Measurements from ENCODE around the gene GOLT1B. TPM values are rescaled to one million over a fixed set of nuclear protein-coding genes. Genes with fewer than 3 reads are reported as not detected.

GOLT1B gene
- total RNA-seq, 1 experiment from 2014 or later = 46.1 TPM

DNA sequence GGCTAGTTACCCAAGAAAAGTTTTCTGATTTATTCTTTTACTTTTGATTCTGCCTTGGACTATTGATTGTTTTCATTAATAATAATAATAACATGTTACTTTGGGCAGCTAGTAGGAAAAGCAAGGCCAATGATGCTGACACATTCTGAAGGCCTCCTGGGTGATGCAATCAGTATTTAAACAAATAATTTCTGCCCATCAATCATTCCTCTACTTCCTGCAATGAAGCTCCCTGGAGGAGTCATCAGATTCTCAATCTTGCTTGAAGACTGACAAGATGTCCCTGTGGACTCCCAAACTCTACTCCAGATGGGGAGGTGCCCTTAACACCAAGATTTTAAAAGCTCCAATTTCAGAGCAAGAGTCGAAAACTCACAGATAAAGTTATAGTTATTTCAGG, 24.5 kb downstream of the GOLT1B start, which contains the start of gene SPX:
Gene SPX (plus strand): TSS at position 244 of the 400 bp plus-strand sequence. CDS start 177 bp downstream, outside the sequence.
- no peak within 1 kb of the TSS for H3T11ph ChIP-seq (ENCODE audit: low read length)
- no peak within 1 kb of the TSS for H4K91ac ChIP-seq (ENCODE audit: insufficient read length, low read depth, low read length)
- Mint-ChIP-seq H3K27ac (no peak within 1 kb of the TSS), H3K9me3 (peaks cover 0 to 4% of the 10 kb centered on the region in 2 experiments; a peak in 1 of 5 replicates), H3K4me3 (peak within 1 kb of the TSS; percentile 62 to 86), H3K27me3 (ENCODE audit: low read depth) (peaks cover 58% of the 10 kb centered on the region), H3K4me1 (peaks cover 5 to 12% of the 10 kb centered on the region in 2 experiments), H3K36me3 (ENCODE audit: insufficient read depth in 1 of 3, low read depth in 3 of 3) (no peaks in the 10 kb centered on the region; a peak in 1 of 7 replicates)
- H3K56ac ChIP-seq (ENCODE audit: insufficient read length, low read depth, low read length) = no peak within 1 kb of the TSS
- no peaks in the 10 kb centered on the region for H3K9me3 ChIP-seq (ENCODE audit: control insufficient read depth, low read depth, low read length)
- H3K79me2 ChIP-seq (ENCODE audit: insufficient read depth, low read length) = no peaks in the 10 kb centered on the region
- no peak within 1 kb of the TSS for H3K4ac ChIP-seq (ENCODE audit: low read depth, low read length)
- H3K27me3 ChIP-seq (ENCODE audit: insufficient read depth, low read length) = peaks cover 5% of the 10 kb centered on the region; the same call in 1 of the 2 replicates
- no peak within 1 kb of the TSS for H2AFZ ChIP-seq (ENCODE audit: low read length)
- no peak within 1 kb of the TSS for H3K23ac ChIP-seq (ENCODE audit: insufficient read length, low read depth, low read length)
- H4K8ac ChIP-seq (replicated peaks; ENCODE audit: insufficient read length, low read depth, low read length) = no peak within 1 kb of the TSS
- H3K18ac ChIP-seq (ENCODE audit: insufficient read length, low read depth, low read length) = no peak within 1 kb of the TSS
- H4K20me1 ChIP-seq (ENCODE audit: control insufficient read depth, insufficient read depth, insufficient read length) = no peaks in the 10 kb centered on the region
- no peak within 1 kb of the TSS for H2BK20ac ChIP-seq (ENCODE audit: low read depth, low read length, poor library complexity, severe bottlenecking)
- WGBS (ENCODE audit: extremely low coverage, insufficient read length, low lambda C conversion rate) = no CpG with 5 or more reads among the region's 1 CpG
- no peaks in the 10 kb centered on the region for H3K4me1 ChIP-seq (ENCODE audit: insufficient read depth, low read length)
- no peak within 1 kb of the TSS for H3K27ac ChIP-seq (ENCODE audit: insufficient read length, low read depth, low read length)
- TF ChIP-seq, protein P1, sequence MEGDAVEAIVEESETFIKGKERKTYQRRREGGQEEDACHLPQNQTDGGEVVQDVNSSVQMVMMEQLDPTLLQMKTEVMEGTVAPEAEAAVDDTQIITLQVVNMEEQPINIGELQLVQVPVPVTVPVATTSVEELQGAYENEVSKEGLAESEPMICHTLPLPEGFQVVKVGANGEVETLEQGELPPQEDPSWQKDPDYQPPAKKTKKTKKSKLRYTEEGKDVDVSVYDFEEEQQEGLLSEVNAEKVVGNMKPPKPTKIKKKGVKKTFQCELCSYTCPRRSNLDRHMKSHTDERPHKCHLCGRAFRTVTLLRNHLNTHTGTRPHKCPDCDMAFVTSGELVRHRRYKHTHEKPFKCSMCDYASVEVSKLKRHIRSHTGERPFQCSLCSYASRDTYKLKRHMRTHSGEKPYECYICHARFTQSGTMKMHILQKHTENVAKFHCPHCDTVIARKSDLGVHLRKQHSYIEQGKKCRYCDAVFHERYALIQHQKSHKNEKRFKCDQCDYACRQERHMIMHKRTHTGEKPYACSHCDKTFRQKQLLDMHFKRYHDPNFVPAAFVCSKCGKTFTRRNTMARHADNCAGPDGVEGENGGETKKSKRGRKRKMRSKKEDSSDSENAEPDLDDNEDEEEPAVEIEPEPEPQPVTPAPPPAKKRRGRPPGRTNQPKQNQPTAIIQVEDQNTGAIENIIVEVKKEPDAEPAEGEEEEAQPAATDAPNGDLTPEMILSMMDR (conservative IDR thresholded peaks at IDR 0.05) = no peak
- no peak within 1 kb of the TSS for H4K5ac ChIP-seq (ENCODE audit: insufficient read length, low read depth, low read length)
- peaks cover 8% of the 10 kb centered on the region for H3K23me2 ChIP-seq (ENCODE audit: insufficient read length, low read depth, low read length, poor library complexity, severe bottlenecking)
- no peak within 1 kb of the TSS for H3K14ac ChIP-seq (ENCODE audit: insufficient read depth, low read length)
- no peak within 1 kb of the TSS for H2BK15ac ChIP-seq (ENCODE audit: low read depth, low read length)
- no peak for DNase-seq
- H2AK5ac ChIP-seq (ENCODE audit: insufficient read length, low read length) = no peak within 1 kb of the TSS
- H3K4me2 ChIP-seq (ENCODE audit: insufficient read depth, insufficient read length, low read length) = peak within 1 kb of the TSS; percentile 98
- peak within 1 kb of the TSS; percentile 46 for H3K9ac ChIP-seq (ENCODE audit: extremely low read depth, insufficient read length, low read length)
- H2BK120ac ChIP-seq (ENCODE audit: low read depth, low read length, poor library complexity, severe bottlenecking) = no peak within 1 kb of the TSS
- no peak within 1 kb of the TSS for H2BK5ac ChIP-seq (ENCODE audit: insufficient read length, low read length)
- H2BK12ac ChIP-seq (ENCODE audit: insufficient read length, low read depth, low read length) = no peak within 1 kb of the TSS
- no peaks in the 10 kb centered on the region for H3K79me1 ChIP-seq (ENCODE audit: insufficient read depth, low read depth, low read length, poor library complexity, severe bottlenecking)
